Neural progenitor cell (in vitro differentiated cells): ENCODE measurements around the gene SNX30. TPM values are rescaled to one million over a fixed set of nuclear protein-coding genes. Genes with fewer than 3 reads are reported as not detected.

Source experiments
- DNase-seq: peaks from one replicate; pipeline ENCODE4 v3.0.0-alpha.2; 2016; ENCODE audit warnings: low spot score
- H2AFZ ChIP-seq: fragments of 200-600 bp; sonication (generic); replicated peaks from 2 replicates; pipeline ENCODE4 v1.6.1; 2016; ENCODE audit warnings: antibody characterized with exemption
- H3F3A ChIP-seq: fragments of 200-600 bp; sonication (generic); 2 replicates; pipeline ENCODE4 v1.6.1; 2016; ENCODE audit warnings: antibody characterized with exemption, low read depth
- H3K27ac ChIP-seq: fragments of 200-600 bp; sonication (generic); 2 replicates; pipeline ENCODE4 v1.5.1; 2016; ENCODE audit warnings: mild to moderate bottlenecking
- H3K27me3 ChIP-seq: fragments of 200-600 bp; sonication (generic); 2 replicates; pipeline ENCODE4 v1.6.1; 2016; ENCODE audit warnings: mild to moderate bottlenecking, moderate library complexity
- H3K36me3 ChIP-seq: fragments of 200-600 bp; sonication (generic); 2 replicates; pipeline ENCODE4 v1.5.1; 2016
- H3K4me1 ChIP-seq: fragments of 200-600 bp; sonication (generic); 2 replicates; pipeline ENCODE4 v1.6.1; 2016; ENCODE audit warnings: mixed run types
- H3K4me2 ChIP-seq: fragments of 200-600 bp; sonication (generic); 2 replicates; pipeline ENCODE4 v1.6.1; 2016
- H3K4me3 ChIP-seq: fragments of 200-600 bp; sonication (generic); 2 replicates; pipeline ENCODE4 v1.5.1; 2016
- H3K79me2 ChIP-seq: fragments of 200-600 bp; sonication (generic); 2 replicates; pipeline ENCODE4 v1.6.1; 2016; ENCODE audit warnings: low read depth
- H3K9ac ChIP-seq: fragments of 200-600 bp; sonication (generic); 2 replicates; pipeline ENCODE4 v1.6.1; 2016
- H3K9me3 ChIP-seq: fragments of 200-600 bp; sonication (generic); 2 replicates; pipeline ENCODE4 v1.5.1; 2016; ENCODE audit warnings: low read depth
- H4K20me1 ChIP-seq: fragments of 200-600 bp; sonication (generic); 2 replicates; pipeline ENCODE4 v1.6.1; 2016; ENCODE audit warnings: low read depth
- H3K27ac Mint-ChIP-seq: 3 replicates; pipeline ENCODE4 v1.8.0; 2021; ENCODE audit warnings: mixed read lengths
- H3K27me3 Mint-ChIP-seq: 2 replicates; pipeline ENCODE4 v1.8.0; 2022; ENCODE audit warnings: low read depth, mild to moderate bottlenecking, inconsistent platforms, moderate library complexity, mixed read lengths; ENCODE audit not compliant: insufficient read depth
- H3K36me3 Mint-ChIP-seq: 3 replicates; pipeline ENCODE4 v1.8.0; 2021; ENCODE audit warnings: mixed read lengths
- H3K4me1 Mint-ChIP-seq: 3 replicates; pipeline ENCODE4 v1.8.0; 2021; ENCODE audit warnings: mixed read lengths
- H3K4me3 Mint-ChIP-seq: 3 replicates; pipeline ENCODE4 v1.8.0; 2021; ENCODE audit warnings: mild to moderate bottlenecking, moderate library complexity, mixed read lengths
- H3K9me3 Mint-ChIP-seq: 3 replicates; pipeline ENCODE4 v1.8.0; 2020; ENCODE audit warnings: mixed read lengths
- EZH2 ChIP-seq: fragments of 200-600 bp; sonication (generic); IDR thresholded peaks from 2 replicates; pipeline ENCODE4 v1.6.1; 2017; ENCODE audit warnings: antibody characterized with exemption, mild to moderate bottlenecking, moderate library complexity
- EZH2phosphoT487 ChIP-seq: fragments of 200-600 bp; sonication (generic); IDR thresholded peaks from 2 replicates; pipeline ENCODE4 v1.6.1; 2017; ENCODE audit warnings: antibody characterized with exemption
- total RNA-seq: library from RNA; depleted of rRNA; stranded (reverse); fragments of >200 nt; gene quantifications from 2 replicates; pipeline ENCODE4 v1.2.3, GENCODE V29; 2015; ENCODE audit warnings: low replicate concordance
- TF ChIP-seq, protein P1 (sequence below): fragments of 200-600 bp; sonication (generic); IDR thresholded peaks from 2 replicates; pipeline ENCODE4 v1.5.1; 2017; ENCODE audit warnings: antibody characterized with exemption, mild to moderate bottlenecking

The SNX30 gene
- total RNA-seq, 1 donor from 2014 or later: 19.9 TPM

DNA sequence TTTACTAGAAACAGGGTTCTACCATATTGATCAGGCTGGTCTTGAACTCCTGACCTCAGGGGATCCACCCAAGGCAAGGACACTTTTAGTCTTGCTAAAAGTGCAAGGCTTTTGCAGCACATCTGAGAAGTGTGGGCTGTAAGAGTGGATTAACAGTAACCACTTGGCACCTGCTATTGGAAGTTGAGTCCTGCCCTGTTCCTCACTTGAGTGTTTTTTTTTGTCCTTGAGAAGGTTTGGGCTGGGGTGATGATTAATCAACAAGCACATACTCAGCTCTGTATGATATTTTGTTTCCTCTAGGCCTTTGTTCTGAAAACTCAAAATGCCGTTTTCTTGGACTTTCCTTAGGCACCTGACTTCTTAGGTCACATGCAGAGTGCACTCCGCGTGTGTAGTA lies 37.4 kb downstream of the SNX30 start:
- peaks cover 7% of the 10 kb centered on the region for H3K4me1 Mint-ChIP-seq

DNA sequence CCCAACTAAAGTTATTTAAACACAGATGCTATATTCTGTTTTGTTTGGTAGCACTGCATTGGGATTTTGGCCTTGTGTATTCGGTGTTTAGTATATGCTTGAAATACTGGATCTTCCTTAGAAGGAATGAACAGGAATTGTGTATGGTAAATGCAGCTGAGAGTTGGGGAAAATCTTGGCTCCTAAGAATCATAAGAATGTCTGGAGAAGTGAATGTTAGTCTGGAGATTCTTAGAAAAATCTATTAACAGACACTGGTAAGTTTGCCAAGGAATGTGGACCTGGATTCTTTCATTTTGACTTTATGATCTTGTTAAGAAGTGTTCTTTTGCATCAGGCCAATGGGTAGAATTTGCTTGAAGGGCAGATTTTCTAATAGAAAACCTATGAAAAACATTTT lies 38.9 kb downstream of the SNX30 start:
- Mint-ChIP-seq H3K4me3 (no peak overlapping the region), H3K9me3 (no peaks in the 10 kb centered on the region), H3K4me1 (peaks cover 3% of the 10 kb centered on the region), H3K27ac (no peak overlapping the region), H3K36me3 (no peaks in the 10 kb centered on the region), H3K27me3 (no peaks in the 10 kb centered on the region)
- Histone ChIP-seq H2AFZ (no peak overlapping the region), H3K9ac (no peak overlapping the region), H3K4me1 (peaks cover 4% of the 10 kb centered on the region), H3K27ac (no peak overlapping the region), H3F3A (no peaks in the 10 kb centered on the region), H3K36me3 (no peaks in the 10 kb centered on the region), H3K9me3 (no peaks in the 10 kb centered on the region), H4K20me1 (peaks cover 16% of the 10 kb centered on the region), H3K4me3 (no peak overlapping the region), H3K27me3 (no peaks in the 10 kb centered on the region), H3K79me2 (peaks cover 8% of the 10 kb centered on the region), H3K4me2 (no peak overlapping the region)
- DNase-seq: no peak
- TF ChIP-seq EZH2phosphoT487: no peak
- TF ChIP-seq, protein P1, sequence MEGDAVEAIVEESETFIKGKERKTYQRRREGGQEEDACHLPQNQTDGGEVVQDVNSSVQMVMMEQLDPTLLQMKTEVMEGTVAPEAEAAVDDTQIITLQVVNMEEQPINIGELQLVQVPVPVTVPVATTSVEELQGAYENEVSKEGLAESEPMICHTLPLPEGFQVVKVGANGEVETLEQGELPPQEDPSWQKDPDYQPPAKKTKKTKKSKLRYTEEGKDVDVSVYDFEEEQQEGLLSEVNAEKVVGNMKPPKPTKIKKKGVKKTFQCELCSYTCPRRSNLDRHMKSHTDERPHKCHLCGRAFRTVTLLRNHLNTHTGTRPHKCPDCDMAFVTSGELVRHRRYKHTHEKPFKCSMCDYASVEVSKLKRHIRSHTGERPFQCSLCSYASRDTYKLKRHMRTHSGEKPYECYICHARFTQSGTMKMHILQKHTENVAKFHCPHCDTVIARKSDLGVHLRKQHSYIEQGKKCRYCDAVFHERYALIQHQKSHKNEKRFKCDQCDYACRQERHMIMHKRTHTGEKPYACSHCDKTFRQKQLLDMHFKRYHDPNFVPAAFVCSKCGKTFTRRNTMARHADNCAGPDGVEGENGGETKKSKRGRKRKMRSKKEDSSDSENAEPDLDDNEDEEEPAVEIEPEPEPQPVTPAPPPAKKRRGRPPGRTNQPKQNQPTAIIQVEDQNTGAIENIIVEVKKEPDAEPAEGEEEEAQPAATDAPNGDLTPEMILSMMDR: no peak
- no peak for TF ChIP-seq EZH2

More for the DNA sequence above, 37.4 kb downstream of the SNX30 start:
- Histone ChIP-seq H3K4me2 (no peak overlapping the region), H2AFZ (no peak overlapping the region), H3K9ac (no peak overlapping the region), H3F3A (no peaks in the 10 kb centered on the region), H3K79me2 (peaks cover 8% of the 10 kb centered on the region), H3K27me3 (no peaks in the 10 kb centered on the region), H3K27ac (no peak overlapping the region), H3K36me3 (no peaks in the 10 kb centered on the region), H3K4me3 (no peak overlapping the region), H4K20me1 (peaks cover 21% of the 10 kb centered on the region), H3K4me1 (peaks cover 5% of the 10 kb centered on the region), H3K9me3 (no peaks in the 10 kb centered on the region)
- Mint-ChIP-seq H3K27ac (no peak overlapping the region), H3K27me3 (no peaks in the 10 kb centered on the region), H3K36me3 (no peaks in the 10 kb centered on the region), H3K4me3 (no peak overlapping the region), H3K9me3 (no peaks in the 10 kb centered on the region)
- DNase-seq: no peak
- TF ChIP-seq EZH2 (no peak), EZH2phosphoT487 (no peak)
- TF ChIP-seq, protein P1: no peak

DNA sequence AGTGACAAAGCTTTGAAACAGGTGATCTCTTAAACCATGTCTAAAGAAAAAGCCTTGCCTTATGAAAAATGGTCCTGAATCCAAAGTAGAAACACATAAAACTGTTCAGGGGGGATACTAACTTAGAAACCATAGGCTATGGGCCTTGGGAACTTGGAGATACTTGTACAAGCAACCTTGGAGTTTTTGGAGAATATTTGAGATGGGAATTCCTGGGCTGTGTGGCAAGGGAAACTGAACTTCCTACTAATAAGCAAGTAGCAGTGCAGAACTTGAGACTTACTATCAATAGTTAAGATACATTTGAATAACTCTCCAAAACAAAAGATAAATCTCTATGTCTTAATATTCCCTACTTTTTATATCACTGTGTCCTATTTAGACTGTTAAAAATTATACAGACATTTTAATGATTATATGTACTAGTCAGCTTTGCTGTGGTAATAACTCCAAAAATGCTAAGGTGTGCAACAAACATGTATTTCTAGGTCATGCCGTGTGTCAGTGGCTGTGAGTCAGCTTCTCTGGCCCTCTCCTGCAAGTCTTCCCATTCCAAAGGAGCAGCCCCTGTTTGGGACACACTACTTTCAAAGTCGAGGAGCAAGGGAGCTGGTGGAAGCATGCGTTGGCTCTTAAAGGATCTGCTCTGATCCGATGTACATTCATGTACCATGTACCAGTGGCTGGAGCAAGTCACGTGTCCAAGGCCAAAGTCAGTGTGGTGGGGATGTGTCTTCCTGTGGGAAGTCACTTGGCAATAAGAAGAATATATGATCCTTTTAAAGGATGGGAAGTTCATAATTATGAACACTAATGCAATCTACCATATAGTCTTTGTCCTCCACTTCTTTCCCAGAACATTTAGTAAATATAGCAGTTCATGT lies 39.6 kb downstream of the SNX30 start:
- Histone ChIP-seq H3K9me3 (no peaks in the 10 kb centered on the region), H3K36me3 (no peaks in the 10 kb centered on the region), H3K27me3 (no peaks in the 10 kb centered on the region), H3K4me1 (no peaks in the 10 kb centered on the region), H3K9ac (no peak overlapping the region), H3K79me2 (peaks cover 4% of the 10 kb centered on the region), H3K4me2 (no peak overlapping the region), H3F3A (no peaks in the 10 kb centered on the region), H3K27ac (no peak overlapping the region), H3K4me3 (no peak overlapping the region), H4K20me1 (peaks cover 9% of the 10 kb centered on the region), H2AFZ (no peak overlapping the region)
- Mint-ChIP-seq H3K9me3 (no peaks in the 10 kb centered on the region), H3K4me3 (no peak overlapping the region), H3K4me1 (no peaks in the 10 kb centered on the region), H3K36me3 (no peaks in the 10 kb centered on the region), H3K27me3 (no peaks in the 10 kb centered on the region), H3K27ac (no peak overlapping the region)
- TF ChIP-seq EZH2phosphoT487: no peak
- TF ChIP-seq, protein P1: no peak
- TF ChIP-seq EZH2: no peak
- DNase-seq: no peak
